Hepatocyte (in vitro differentiated cells): Measurements from ENCODE around the gene HESX1.

Experiments
- CTCF ChIP-seq: fragments of 200-600 bp; sonication (generic); IDR thresholded peaks from 2 replicates; pipeline ENCODE4 v1.5.1; 2016; ENCODE audit warnings: antibody characterized with exemption, mild to moderate bottlenecking; ENCODE audit not compliant: poor library complexity
- EZH2phosphoT487 ChIP-seq: fragments of 200-600 bp; sonication (generic); IDR thresholded peaks from one replicate; pipeline ENCODE4 v1.6.1; 2018; ENCODE audit warnings: antibody characterized with exemption, mild to moderate bottlenecking, low read depth, moderate library complexity; ENCODE audit not compliant: unreplicated experiment, severe bottlenecking

GRCh38 chr3:57230006-57230405, 30.2 kb upstream of the HESX1 start:
- TF ChIP-seq CTCF (no peak), EZH2phosphoT487 (no peak)
